ENCODE results near the gene CT45A9.
"Not testable (repeated sequence)": the region's sequence is repeated elsewhere in the genome, so short reads cannot be mapped to it uniquely, and the experiment has no call there.

Gene CT45A9

GRCh38 chrX:135871712-135872111, at the start of gene CT45A9:
CT45A9 (minus strand) TSS chrX:135871812; CDS start chrX:135868061, 3,751 bp downstream.
- not testable (repeated sequence) for H3K4me3 Mint-ChIP-seq, H3K9me3 Mint-ChIP-seq, H3K36me3 Mint-ChIP-seq, ATAC-seq, H3K4me1 Mint-ChIP-seq, H3K27me3 Mint-ChIP-seq, H3K27ac Mint-ChIP-seq

GRCh38 chrX:135920516-135920915, 48.9 kb upstream of the CT45A9 start:
- not testable (repeated sequence) for H3K36me3 Mint-ChIP-seq, ATAC-seq, H3K27ac Mint-ChIP-seq, H3K27me3 Mint-ChIP-seq, H3K9me3 Mint-ChIP-seq, H3K4me1 Mint-ChIP-seq, H3K4me3 Mint-ChIP-seq

- no peaks in the 10 kb centered on the region for H3K27me3 Mint-ChIP-seq
- no peak overlapping the region for H3K27ac Mint-ChIP-seq
- no peaks in the 10 kb centered on the region for H3K9me3 Mint-ChIP-seq
- H3K4me1 Mint-ChIP-seq = no peaks in the 10 kb centered on the region
- no peaks in the 10 kb centered on the region for H3K36me3 Mint-ChIP-seq
- no peak overlapping the region for H3K4me3 Mint-ChIP-seq
- ATAC-seq = no peak
These were observed 42.8 kb upstream of the CT45A9 start for GRCh38 chrX:135914404-135914803.

GRCh38 chrX:135910251-135910650, 38.6 kb upstream of the CT45A9 start:
- H3K27me3 Mint-ChIP-seq = no peaks in the 10 kb centered on the region
- no peaks in the 10 kb centered on the region for H3K36me3 Mint-ChIP-seq
- H3K4me1 Mint-ChIP-seq = no peaks in the 10 kb centered on the region
- no peak overlapping the region for H3K27ac Mint-ChIP-seq
- ATAC-seq = no peak
- H3K4me3 Mint-ChIP-seq = no peak overlapping the region
- no peaks in the 10 kb centered on the region for H3K9me3 Mint-ChIP-seq

- Mint-ChIP-seq H3K4me1 (no peaks in the 10 kb centered on the region), H3K27ac (no peak within 1 kb of the TSS), H3K36me3 (no peaks in the 10 kb centered on the region), H3K4me3 (no peak within 1 kb of the TSS), H3K27me3 (no peaks in the 10 kb centered on the region), H3K9me3 (no peaks in the 10 kb centered on the region)
- no peak for ATAC-seq
These were observed 21.7 kb upstream of the CT45A9 start, which contains the start of the genes CT45A10 and SAGE1 for GRCh38 chrX:135893294-135893817. CT45A10 (minus strand) TSS chrX:135893444; CDS start chrX:135885344, 8,100 bp downstream. SAGE1 (plus strand) TSS chrX:135893716; CDS start chrX:135896243, 2,527 bp downstream.

GRCh38 chrX:135892781-135893180, 21.2 kb upstream of the CT45A9 start:
- H3K9me3 Mint-ChIP-seq = no peaks in the 10 kb centered on the region
- H3K27me3 Mint-ChIP-seq = no peaks in the 10 kb centered on the region
- H3K4me1 Mint-ChIP-seq = no peaks in the 10 kb centered on the region
- no peaks in the 10 kb centered on the region for H3K36me3 Mint-ChIP-seq
- H3K27ac Mint-ChIP-seq = no peak overlapping the region
- H3K4me3 Mint-ChIP-seq = no peak overlapping the region
- ATAC-seq = no peak

GRCh38 chrX:135890087-135890585, 18.5 kb upstream of the CT45A9 start:
- Mint-ChIP-seq H3K4me3 (no peak overlapping the region), H3K27me3 (no peaks in the 10 kb centered on the region), H3K9me3 (no peaks in the 10 kb centered on the region), H3K27ac (no peak overlapping the region), H3K36me3 (no peaks in the 10 kb centered on the region), H3K4me1 (no peaks in the 10 kb centered on the region)
- no peak for ATAC-seq

GRCh38 chrX:135888976-135889375, 17.4 kb upstream of the CT45A9 start:
- H3K27me3 Mint-ChIP-seq, H3K27ac Mint-ChIP-seq, H3K9me3 Mint-ChIP-seq, H3K4me1 Mint-ChIP-seq, ATAC-seq, H3K36me3 Mint-ChIP-seq, H3K4me3 Mint-ChIP-seq: not testable (repeated sequence)

GRCh38 chrX:135888230-135888629, 16.6 kb upstream of the CT45A9 start:
- H3K27me3 Mint-ChIP-seq, H3K9me3 Mint-ChIP-seq, H3K36me3 Mint-ChIP-seq, ATAC-seq, H3K27ac Mint-ChIP-seq, H3K4me3 Mint-ChIP-seq, H3K4me1 Mint-ChIP-seq: not testable (repeated sequence)

GRCh38 chrX:135882741-135883140, 11.1 kb upstream of the CT45A9 start:
- not testable (repeated sequence) for H3K36me3 Mint-ChIP-seq, H3K9me3 Mint-ChIP-seq, H3K27me3 Mint-ChIP-seq, H3K27ac Mint-ChIP-seq, H3K4me3 Mint-ChIP-seq, ATAC-seq, H3K4me1 Mint-ChIP-seq

GRCh38 chrX:135854438-135854837, 17.2 kb downstream of the CT45A9 start, which contains the start of gene CT45A8:
CT45A8 (minus strand) TSS chrX:135854538; CDS start chrX:135850783, 3,755 bp downstream.
- H3K9me3 Mint-ChIP-seq, H3K4me1 Mint-ChIP-seq, H3K27ac Mint-ChIP-seq, ATAC-seq, H3K4me3 Mint-ChIP-seq, H3K36me3 Mint-ChIP-seq, H3K27me3 Mint-ChIP-seq: not testable (repeated sequence)

GRCh38 chrX:135837180-135837579, 34.4 kb downstream of the CT45A9 start, which contains the start of gene CT45A7:
CT45A7 (minus strand) TSS chrX:135837280; CDS start chrX:135833533, 3,747 bp downstream.
- H3K36me3 Mint-ChIP-seq, H3K9me3 Mint-ChIP-seq, H3K27ac Mint-ChIP-seq, H3K4me3 Mint-ChIP-seq, ATAC-seq, H3K27me3 Mint-ChIP-seq, H3K4me1 Mint-ChIP-seq: not testable (repeated sequence)

GRCh38 chrX:135819912-135820311, 51.7 kb downstream of the CT45A9 start, which contains the start of gene CT45A2:
CT45A2 (minus strand) TSS chrX:135820012; CDS start chrX:135816265, 3,747 bp downstream.
- H3K4me3 Mint-ChIP-seq, H3K4me1 Mint-ChIP-seq, H3K27ac Mint-ChIP-seq, ATAC-seq, H3K27me3 Mint-ChIP-seq, H3K36me3 Mint-ChIP-seq, H3K9me3 Mint-ChIP-seq: not testable (repeated sequence)

Measured in stimulated activated memory B cell treated with anti-CD40 and anti-IgM and Interleukin-4, amounts not matched to agents 10 μg/mL and 1 μg/mL and 100 μg/mL, for 72 hours (primary cell).